HG03097 (cell line): Measurements from ENCODE around the gene OCEL1.

Experiments used
- ATAC-seq: cut with Tn5 transposase; IDR thresholded peaks from one replicate; pipeline ENCODE4 v1.9.1; 2021; ENCODE audit not compliant: unreplicated experiment, low FRiP score

OCEL1 gene

GRCh38 chr19:17237747-17238706 lies 12.0 kb downstream of the OCEL1 start:
- no peak for ATAC-seq

- ATAC-seq: no peak
Measured at GRCh38 chr19:17240062-17240752, 14.2 kb downstream of the OCEL1 start.

GRCh38 chr19:17240826-17241399 lies 14.9 kb downstream of the OCEL1 start:
- ATAC-seq: no peak

- no peak for ATAC-seq
Measured at GRCh38 chr19:17242431-17243208, 16.6 kb downstream of the OCEL1 start.

GRCh38 chr19:17243211-17243829 lies 17.3 kb downstream of the OCEL1 start:
- ATAC-seq: no peak

GRCh38 chr19:17243830-17244617 lies 18.0 kb downstream of the OCEL1 start:
- no peak for ATAC-seq

- ATAC-seq: peak; percentile 14
Measured at GRCh38 chr19:17244618-17245534, 18.9 kb downstream of the OCEL1 start.

- no peak for ATAC-seq
Measured at GRCh38 chr19:17245535-17245984, 19.5 kb downstream of the OCEL1 start, which contains the start of gene NR2F6. Gene NR2F6 (minus strand): TSS chr19:17245919. CDS start chr19:17245220, 699 bp downstream.

- no peak for ATAC-seq
Measured at GRCh38 chr19:17246681-17247425, 20.8 kb downstream of the OCEL1 start.

- no peak for ATAC-seq
Measured at GRCh38 chr19:17248011-17248776, 22.2 kb downstream of the OCEL1 start.

- no peak for ATAC-seq
Measured at GRCh38 chr19:17249887-17250548, 24.0 kb downstream of the OCEL1 start.

- ATAC-seq: no peak
Measured at GRCh38 chr19:17254636-17255035, 28.6 kb downstream of the OCEL1 start.

- no peak for ATAC-seq
Measured at GRCh38 chr19:17255150-17255621, 29.2 kb downstream of the OCEL1 start.

GRCh38 chr19:17256130-17256529 lies 30.1 kb downstream of the OCEL1 start:
- ATAC-seq: no peak

- no peak for ATAC-seq
Measured at GRCh38 chr19:17259118-17259780, 33.2 kb downstream of the OCEL1 start.

GRCh38 chr19:17259934-17260333 lies 33.9 kb downstream of the OCEL1 start:
- ATAC-seq: no peak
